Right lobe of liver (tissue), 6 donors: Measurements from ENCODE around the gene IDI1. TPM values are rescaled to one million over a fixed set of nuclear protein-coding genes. Genes with fewer than 3 reads are reported as not detected.

Source experiments
- ATAC-seq, 4 donors: fragments of 200-7000 bp; cut with Tn5 transposase; one replicate each; pipeline ENCODE4 v1.9.1; 2020; ENCODE audit warnings: mild to moderate bottlenecking in 4 of 4, moderate library complexity in 4 of 4
- DNase-seq, 3 donors: peaks; one replicate each; pipeline ENCODE4 v3.0.0-alpha.2; 2020
- H3K27ac ChIP-seq, 3 donors: fragments of 200-600 bp; one replicate each; pipeline ENCODE4 v1.8.0; 2022
- H3K27me3 ChIP-seq, 2 donors: fragments of 200-600 bp; one replicate each; pipeline ENCODE4 v1.8.0; 2022
- H3K36me3 ChIP-seq, 4 donors: fragments of 200-600 bp; sonication (generic) in 1 of 4; one replicate each; pipeline versions ENCODE4 v1.5.1 to v1.8.0; 2017 to 2022; ENCODE audit warnings: control low read depth in 1 of 4
- H3K4me1 ChIP-seq, 4 donors: fragments of 200-600 bp; sonication (generic) in 1 of 4; one replicate each; pipeline versions ENCODE4 v1.5.1 to v1.8.0; 2017 to 2022; ENCODE audit warnings: control low read depth in 1 of 4
- H3K4me3 ChIP-seq, 3 donors: fragments of 200-600 bp; one replicate each; pipeline ENCODE4 v1.8.0; 2022
- H3K9me3 ChIP-seq, 4 donors: fragments of 200-600 bp; sonication (generic) in 1 of 4; one replicate each; pipeline versions ENCODE4 v1.5.1 to v1.8.0; 2017 to 2022; ENCODE audit warnings: control low read depth in 1 of 4
- CTCF ChIP-seq, 4 donors: fragments of 200-600 bp in 3 of 4; fragments of 450-650 bp in 1 of 4; IDR thresholded peaks; one replicate each; pipeline versions ENCODE4 v1.5.1 to v1.8.0; 2016 to 2022; ENCODE audit warnings: antibody characterized with exemption in 4 of 4, mild to moderate bottlenecking in 2 of 4
- POLR2A ChIP-seq: fragments of 450-650 bp; IDR thresholded peaks from one replicate; pipeline ENCODE4 v1.6.1; 2017; ENCODE audit warnings: antibody characterized with exemption, mild to moderate bottlenecking
- WGBS: methylation state at CpG from one replicate; pipeline ENCODE4 v1.1.6; 2018; ENCODE audit warnings: low coverage, low lambda C conversion rate; ENCODE audit not compliant: insufficient coverage; ENCODE audit errors: missing lambda C conversion rate; 5-methylcytosine and 5-hydroxymethylcytosine counted together
- intact Hi-C, 2 donors: fragments of 100-400 bp; cut with DNase I; formaldehyde crosslinking; loops; one replicate each; pipeline versions ENCODE4 v1.11.2 to v1.14.1; 2022
- total RNA-seq, 6 experiments: library from RNA; depleted of rRNA in 2 of 6; stranded (reverse); fragments of >200 nt in 2 of 6; fragmentation: NEBNext Ultra II Directional in 3 of 6; extraction: Animal tissue kit (Norgen Biotek cat#: 25700) in 3 of 6; gene quantifications; one replicate each; pipeline versions ENCODE4 v1.1.0 to v1.2.4, GENCODE V29; 2016 to 2023
- donor health status: DM: no; HTN: yes; CAD: no.
- donor health status: DM: no; HTN: no; CAD: no.
- donor health status: DM: no; HTN: no; CAD: no.
- donor health status: DM: no; HTN: yes; CAD: no.
- donor health status: DM: no; HTN: yes; CAD: no.

IDI1 gene
- total RNA-seq, 6 experiments from 2014 or later: 14.7 to 79.7 (median 28.4) TPM

GRCh38 chr10:1078668-1079067 is 29.7 kb upstream of the IDI1 start:
- H3K27ac ChIP-seq: no peak overlapping the region
- H3K4me3 ChIP-seq: no peak overlapping the region
- no peaks in the 10 kb centered on the region for H3K9me3 ChIP-seq
- no peak for ATAC-seq
- no peak for DNase-seq
- TF ChIP-seq POLR2A: no peak
- TF ChIP-seq CTCF (IDR thresholded peaks at IDR 0.05): no peak
- H3K27me3 ChIP-seq: no peaks in the 10 kb centered on the region
- peaks cover 0 to 51% (median 18%) of the 10 kb centered on the region in 4 donors for H3K36me3 ChIP-seq
- H3K4me1 ChIP-seq: no peaks in the 10 kb centered on the region
- intact Hi-C loops: no loop called here

- no peaks in the 10 kb centered on the region for H3K27me3 ChIP-seq
- no peak overlapping the region for H3K27ac ChIP-seq
- DNase-seq (no peak), ATAC-seq (peak in 3 of 4 donors; percentile 34 to 59 (median 48))
- 76% methylated on average over 13 of the region's 18 CpGs for WGBS
- H3K9me3 ChIP-seq: no peaks in the 10 kb centered on the region
- TF ChIP-seq CTCF (IDR thresholded peaks at IDR 0.05) (peak in 3 of 4 donors; percentile 13 to 32 (median 27)), POLR2A (no peak)
- H3K4me3 ChIP-seq: no peak overlapping the region
- no peaks in the 10 kb centered on the region for H3K4me1 ChIP-seq
- peaks cover 0 to 40% (median 9%) of the 10 kb centered on the region in 4 donors for H3K36me3 ChIP-seq
- intact Hi-C loops: no loop called here
Observed at GRCh38 chr10:1074748-1075308, 25.9 kb upstream of the IDI1 start.

GRCh38 chr10:1074052-1074747 is 25.3 kb upstream of the IDI1 start:
- Histone ChIP-seq H3K4me1 (no peaks in the 10 kb centered on the region), H3K36me3 (peaks cover 0 to 33% (median 9%) of the 10 kb centered on the region in 4 donors), H3K4me3 (no peak overlapping the region), H3K27ac (no peak overlapping the region), H3K27me3 (no peaks in the 10 kb centered on the region), H3K9me3 (no peaks in the 10 kb centered on the region)
- ATAC-seq (peak in 1 of 4 donors; percentile 26), DNase-seq (no peak)
- WGBS: 91% methylated on average over 15 of the region's 24 CpGs
- intact Hi-C loops: no loop called here
- TF ChIP-seq CTCF (IDR thresholded peaks at IDR 0.05): no peak
- TF ChIP-seq POLR2A: no peak

- Histone ChIP-seq H3K27me3 (no peaks in the 10 kb centered on the region), H3K4me1 (peaks cover 0 to 4% (median 0%) of the 10 kb centered on the region in 4 donors), H3K9me3 (no peaks in the 10 kb centered on the region), H3K4me3 (no peak overlapping the region), H3K27ac (no peak overlapping the region), H3K36me3 (peaks cover 0 to 15% (median 7%) of the 10 kb centered on the region in 4 donors)
- intact Hi-C loops: no loop called here
- WGBS: 92% methylated on average over 6 of the region's 7 CpGs
- ATAC-seq: no peak
- DNase-seq: no peak
- TF ChIP-seq POLR2A (no peak), CTCF (IDR thresholded peaks at IDR 0.05) (no peak)
Observed at GRCh38 chr10:1070919-1071318, 22.0 kb upstream of the IDI1 start.
